HG02678 (cell line): Measurements from ENCODE around the gene LIMA1.
A peak's percentile ranks its signal among the peaks of the same experiment; 100 is the strongest.
"Not testable (repeated sequence)": the region's sequence is repeated elsewhere in the genome, so short reads cannot be mapped to it uniquely, and the experiment has no call there.

Source experiments
- ATAC-seq: cut with Tn5 transposase; IDR thresholded peaks from one replicate; pipeline ENCODE4 v1.9.1; 2021; ENCODE audit warnings: mild to moderate bottlenecking, moderate library complexity; ENCODE audit not compliant: unreplicated experiment

LIMA1 gene

DNA sequence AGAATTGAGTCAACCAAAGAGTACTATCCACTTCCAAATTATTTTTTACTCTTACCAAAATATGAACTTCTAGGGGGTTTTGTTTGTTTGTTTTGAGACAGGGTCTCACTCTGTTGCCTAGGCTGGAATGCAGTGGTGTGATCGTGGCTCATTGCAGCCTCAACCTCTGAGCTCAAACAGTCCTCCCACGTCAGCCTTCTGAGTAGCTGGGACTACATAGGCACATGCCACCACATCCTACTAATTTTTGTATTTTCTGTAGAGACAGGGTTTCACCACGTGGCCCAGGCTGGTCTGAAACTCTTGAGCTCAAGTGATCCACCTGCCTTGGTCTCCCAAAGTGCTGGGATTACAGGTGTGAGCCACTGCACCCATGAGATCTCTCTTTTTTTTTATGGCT lies 7.4 kb upstream of the LIMA1 start:
- not testable (repeated sequence) for ATAC-seq

DNA sequence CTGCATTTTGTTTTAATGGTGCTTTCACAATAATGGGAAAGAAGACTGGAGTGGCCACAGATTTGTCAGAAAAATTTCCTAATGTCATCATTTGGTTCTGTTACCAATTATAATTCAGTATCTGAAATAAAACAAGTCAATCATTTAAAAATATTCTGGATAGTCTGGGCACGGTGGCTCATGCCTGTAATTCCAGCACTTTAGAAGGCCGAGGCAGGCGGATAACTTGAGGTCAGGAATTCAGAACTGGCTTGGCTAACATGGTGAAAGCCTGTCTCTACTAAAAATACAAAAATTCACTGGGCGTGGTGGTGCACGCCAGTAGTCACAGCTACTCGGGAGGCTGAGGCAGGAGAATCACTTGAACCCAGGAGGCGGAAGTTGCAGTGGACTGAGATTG lies 4.0 kb upstream of the LIMA1 start:
- ATAC-seq: no peak

DNA sequence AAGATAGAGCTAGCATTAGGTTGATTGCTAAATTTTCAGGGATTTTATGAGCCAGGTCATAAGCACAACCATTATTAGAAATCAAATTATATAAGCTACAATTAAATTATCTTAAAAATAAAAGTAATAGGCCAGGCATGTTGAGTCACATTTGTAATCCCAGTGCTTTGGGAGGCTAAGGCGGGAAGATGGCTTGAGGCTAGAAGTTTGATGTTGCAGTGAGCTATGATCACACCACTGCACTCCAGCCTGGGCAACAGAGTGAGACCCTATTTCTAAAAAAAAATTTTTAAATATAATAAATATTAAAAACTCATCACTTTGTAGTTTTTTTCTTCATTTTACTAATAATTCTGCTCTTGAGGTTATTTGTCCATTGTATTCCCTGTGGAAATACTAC lies 1.9 kb upstream of the LIMA1 start:
- ATAC-seq: no peak

DNA sequence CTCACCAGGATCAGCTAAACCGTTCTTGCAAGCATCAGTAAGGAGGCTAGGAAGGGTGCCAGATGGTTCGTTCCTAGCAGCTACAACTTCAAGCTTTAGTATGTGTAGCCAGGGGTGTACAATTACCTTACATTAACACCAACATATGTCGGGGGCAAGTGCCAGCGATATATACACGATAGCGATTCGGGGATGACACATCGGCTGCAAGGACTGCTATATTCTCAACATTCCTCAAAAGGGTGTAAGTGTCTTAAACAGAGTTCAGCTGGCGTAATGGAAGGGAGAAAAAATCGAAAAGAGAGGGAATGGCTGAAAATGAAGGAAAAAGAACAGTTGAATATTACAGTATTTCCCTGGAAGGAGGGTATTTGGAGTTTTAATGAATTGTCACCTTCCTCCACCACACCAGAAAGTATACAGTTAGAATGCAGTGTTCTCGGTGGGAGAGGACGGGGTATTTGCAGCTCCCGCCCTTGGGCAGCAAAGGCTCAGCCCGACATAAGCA lies 545 bp downstream of the LIMA1 start:
- peak; percentile 14 for ATAC-seq

DNA sequence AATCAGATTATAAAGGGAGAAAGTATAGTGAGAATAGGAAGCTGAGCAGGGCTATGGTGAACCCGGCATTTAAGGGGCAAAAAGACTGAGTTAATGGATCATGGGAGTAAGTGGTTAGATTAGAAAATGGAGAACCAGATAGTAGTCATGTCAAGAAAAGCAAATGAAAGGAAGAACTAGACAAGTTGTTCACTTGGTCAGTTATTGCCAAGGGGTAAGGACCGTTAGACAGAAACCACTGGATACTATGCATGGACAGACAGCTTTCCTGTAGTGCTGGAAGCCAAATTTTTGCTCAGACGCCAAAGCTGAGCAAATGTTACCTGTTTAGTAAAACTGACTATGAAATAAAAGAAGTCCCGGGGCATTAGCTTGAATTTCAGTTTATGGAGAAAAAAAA lies 3.8 kb downstream of the LIMA1 start:
- no peak for ATAC-seq

DNA sequence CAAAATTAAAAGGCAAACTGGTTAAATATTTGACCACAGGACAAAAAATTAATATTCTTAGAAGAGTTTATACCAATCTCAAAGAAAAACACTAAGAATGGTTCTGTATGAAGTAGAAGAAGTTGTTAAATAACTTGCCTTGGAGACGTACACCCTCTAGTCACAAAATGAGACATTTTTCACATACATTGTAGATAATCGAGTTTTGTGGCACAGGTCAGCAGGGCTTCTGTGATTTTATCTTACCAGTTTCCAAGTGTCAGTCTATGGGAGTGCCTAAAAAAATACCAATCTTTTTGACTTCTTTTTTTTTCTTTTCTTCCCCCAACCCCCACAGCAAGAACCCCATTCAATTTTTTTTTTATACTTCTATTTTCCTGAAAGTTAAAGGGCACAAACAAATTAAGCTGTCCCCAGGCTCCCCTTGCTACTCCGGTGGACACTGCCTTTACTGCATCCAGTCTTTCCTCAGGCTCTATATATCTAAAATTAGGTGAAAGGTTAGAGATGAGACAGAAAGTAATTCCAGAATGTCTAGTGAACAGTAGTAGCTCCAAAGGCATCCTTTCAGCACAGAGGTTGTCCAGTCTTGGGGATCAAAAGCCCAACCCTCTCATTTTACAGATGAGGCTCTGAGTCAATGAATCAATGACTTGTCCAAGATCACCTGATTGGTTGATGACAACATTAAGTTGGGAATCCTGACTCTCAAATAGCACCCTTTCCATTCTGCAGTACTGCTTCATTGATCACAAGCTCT lies 6.2 kb downstream of the LIMA1 start:
- ATAC-seq: no peak

DNA sequence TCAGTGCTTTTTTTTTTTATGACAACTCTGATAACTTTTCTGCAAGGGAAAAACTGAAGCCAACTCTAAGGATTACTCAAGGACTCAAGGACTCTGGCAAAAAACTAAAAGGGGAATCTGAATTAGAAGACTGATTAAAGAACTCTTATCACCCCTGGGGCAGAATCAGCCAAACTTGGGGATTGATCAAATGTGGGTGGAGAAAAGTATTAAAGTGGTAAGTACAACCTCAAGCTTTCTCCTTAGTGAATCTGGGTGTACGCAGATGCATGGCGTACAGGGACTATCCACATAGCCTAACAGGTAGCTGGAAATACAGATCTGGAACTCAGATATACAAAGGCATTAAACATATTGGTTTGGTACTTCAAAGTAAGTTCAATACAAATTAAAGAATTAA lies 7.3 kb downstream of the LIMA1 start:
- ATAC-seq: no peak

DNA sequence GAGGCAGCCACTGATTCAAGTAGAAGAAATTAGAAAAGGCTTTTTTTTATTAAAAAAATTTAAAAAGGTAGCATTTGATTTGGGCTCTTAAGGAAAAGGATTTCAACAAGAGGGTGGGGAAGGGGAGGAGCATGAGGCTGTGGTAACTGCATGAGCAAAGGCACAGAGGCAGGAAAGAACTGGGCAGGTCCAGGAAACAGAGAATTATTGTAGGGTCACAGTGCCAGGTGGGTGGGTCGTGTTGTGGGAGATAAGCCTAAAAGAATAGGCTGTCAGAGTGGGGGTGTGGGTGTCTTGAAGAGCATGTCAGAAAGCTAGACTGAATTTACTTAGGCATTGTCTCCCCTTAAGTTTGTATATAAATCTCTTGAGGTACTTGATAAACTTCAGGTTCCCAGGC lies 7.8 kb downstream of the LIMA1 start:
- ATAC-seq: no peak

DNA sequence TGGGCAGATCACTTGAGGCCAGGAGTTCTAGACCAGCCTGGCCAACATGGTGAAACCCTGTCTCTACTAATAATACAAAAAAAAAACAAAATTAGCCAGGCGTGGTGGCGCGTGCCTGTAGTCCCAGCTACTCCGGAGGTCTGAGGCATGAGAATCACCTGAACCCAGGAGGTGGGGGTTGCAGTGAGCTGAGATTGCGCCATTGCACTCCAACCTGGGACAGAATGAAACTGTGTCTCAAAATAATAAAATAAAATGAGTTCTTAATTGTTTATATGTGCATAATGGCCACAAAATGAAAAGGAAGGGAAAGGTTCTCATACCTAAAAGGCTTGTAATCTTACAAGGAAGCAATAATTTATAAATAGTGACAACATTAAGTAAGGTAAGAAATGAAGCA lies 8.2 kb downstream of the LIMA1 start:
- not testable (repeated sequence) for ATAC-seq

DNA sequence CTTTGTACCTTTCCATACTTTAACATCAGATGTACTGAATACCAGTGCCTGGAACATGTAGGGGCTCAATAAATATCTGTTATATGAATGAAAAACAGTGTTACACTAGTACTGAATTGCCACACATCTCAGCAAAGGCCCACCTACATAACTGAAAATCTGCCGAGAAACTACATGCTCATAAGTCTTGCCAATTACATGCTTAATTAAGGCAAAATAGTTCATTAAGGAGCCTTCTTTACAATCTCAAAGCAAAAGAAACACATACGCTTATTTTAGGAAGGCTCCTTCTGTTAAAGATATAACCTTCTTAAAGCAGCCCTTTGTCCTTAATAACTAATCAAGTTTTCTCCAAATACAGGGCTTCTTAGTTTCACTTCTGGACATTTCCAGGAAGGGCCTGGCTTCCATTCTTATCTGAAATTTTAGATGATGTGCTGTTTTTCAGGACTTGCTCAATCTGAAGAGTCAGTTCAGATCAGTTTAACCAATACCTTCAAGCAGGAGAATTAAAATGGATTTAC lies 11.5 kb downstream of the LIMA1 start:
- no peak for ATAC-seq

DNA sequence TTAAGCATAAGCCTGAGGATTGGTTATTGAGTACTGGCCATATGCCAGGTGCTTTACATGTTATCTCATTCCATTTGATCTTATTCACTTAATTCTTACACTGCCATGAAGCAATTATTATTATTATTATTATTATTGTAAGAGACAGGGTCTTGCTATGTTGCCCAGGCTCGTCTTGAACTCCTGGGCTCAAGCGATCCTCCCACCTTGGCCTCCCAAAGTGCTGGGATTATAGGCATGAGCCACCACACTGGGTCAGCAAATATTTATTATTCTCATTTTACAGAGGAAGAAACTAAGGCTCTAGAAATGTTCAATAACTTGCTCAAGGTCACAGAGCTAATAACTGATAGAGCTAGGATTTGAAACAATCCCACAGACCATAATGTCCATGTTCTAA lies 14.8 kb downstream of the LIMA1 start:
- ATAC-seq: no peak

DNA sequence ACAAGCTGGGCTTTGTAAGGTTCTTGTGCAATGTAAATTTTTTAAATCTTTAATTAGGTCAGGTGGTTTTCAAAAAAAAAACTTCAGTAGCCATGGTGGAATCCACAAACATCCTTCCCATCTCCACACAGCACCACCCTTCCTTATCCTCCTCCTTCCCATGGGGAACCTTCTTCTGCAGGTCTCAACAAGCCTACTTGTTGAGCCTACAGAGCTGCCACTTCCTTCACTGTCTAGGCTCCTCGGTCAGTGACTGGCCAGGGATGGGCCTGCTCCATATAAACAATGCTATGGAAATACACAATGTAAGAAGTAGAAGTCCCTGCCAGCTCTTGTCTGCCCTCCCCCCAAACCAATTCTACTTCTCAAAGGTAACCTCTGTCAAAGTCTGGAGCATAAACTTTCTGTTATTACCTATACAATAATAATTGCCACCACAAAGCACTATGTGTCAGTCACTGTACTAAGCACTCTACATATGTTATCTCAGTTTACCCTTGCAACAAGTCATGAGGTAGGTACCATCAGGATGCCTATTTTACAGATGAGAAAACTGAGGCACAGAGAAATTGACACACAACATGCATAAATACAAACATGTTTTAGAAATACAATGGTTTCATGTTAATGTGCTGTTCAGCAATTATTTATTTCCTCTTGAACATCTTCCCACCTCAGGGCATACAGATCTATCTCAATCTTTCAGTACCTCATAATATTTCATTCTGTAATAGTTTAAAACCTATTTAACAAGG lies 17.4 kb downstream of the LIMA1 start:
- ATAC-seq: no peak

DNA sequence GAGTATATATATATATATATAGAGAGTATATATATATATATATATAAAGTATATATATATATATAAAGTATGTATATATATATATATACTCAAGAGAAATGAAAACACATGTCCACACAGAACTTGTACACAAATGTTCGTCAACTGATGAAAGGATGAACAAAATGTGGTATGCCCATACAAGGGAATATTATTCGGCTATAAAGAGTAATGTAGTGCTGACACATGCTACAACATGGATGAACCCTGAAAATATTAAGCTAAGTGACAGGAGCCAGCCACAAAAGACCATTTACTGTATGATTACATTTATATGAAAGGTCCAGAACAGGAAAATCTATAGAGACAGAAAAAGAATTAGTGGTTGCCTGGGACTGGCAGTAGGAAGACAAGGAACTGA lies 19.5 kb downstream of the LIMA1 start:
- no peak for ATAC-seq

DNA sequence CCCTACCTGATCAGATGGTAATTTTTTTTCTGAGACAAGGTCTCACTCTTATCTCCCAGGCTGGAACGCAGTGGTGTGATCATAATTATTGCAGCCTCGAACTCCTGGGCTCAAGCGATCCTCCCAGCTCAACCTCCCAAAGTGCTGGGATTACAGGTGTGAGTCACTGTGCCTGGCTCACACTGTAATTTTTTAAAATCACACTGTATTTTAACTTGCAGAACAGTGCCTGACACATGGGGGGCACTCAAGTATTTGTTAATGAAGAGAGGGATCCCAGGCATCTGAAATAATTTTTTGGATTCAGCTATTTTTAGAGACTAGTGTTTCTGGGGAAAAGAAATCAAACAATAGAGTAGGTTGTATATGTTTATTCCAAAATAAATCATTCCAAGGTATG lies 21.7 kb downstream of the LIMA1 start:
- no peak for ATAC-seq

DNA sequence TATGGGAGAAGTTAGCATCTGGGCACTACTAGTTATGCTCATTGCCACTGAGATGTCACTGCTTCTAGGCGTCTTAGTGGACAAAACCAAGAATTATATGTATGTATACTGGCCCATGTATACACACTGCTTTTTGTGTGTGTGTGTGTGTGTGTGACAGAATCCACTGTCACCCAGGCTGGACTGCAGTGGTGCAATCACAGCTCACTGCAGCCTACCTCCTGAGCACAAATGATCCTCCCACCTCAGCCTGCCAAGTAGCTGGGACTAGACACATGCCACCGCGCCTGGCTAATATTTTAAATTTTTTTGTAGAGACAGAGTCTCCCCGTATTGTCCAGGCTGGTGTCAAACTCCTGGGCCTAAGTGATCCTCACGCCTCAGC lies 25.2 kb downstream of the LIMA1 start:
- ATAC-seq: no peak

DNA sequence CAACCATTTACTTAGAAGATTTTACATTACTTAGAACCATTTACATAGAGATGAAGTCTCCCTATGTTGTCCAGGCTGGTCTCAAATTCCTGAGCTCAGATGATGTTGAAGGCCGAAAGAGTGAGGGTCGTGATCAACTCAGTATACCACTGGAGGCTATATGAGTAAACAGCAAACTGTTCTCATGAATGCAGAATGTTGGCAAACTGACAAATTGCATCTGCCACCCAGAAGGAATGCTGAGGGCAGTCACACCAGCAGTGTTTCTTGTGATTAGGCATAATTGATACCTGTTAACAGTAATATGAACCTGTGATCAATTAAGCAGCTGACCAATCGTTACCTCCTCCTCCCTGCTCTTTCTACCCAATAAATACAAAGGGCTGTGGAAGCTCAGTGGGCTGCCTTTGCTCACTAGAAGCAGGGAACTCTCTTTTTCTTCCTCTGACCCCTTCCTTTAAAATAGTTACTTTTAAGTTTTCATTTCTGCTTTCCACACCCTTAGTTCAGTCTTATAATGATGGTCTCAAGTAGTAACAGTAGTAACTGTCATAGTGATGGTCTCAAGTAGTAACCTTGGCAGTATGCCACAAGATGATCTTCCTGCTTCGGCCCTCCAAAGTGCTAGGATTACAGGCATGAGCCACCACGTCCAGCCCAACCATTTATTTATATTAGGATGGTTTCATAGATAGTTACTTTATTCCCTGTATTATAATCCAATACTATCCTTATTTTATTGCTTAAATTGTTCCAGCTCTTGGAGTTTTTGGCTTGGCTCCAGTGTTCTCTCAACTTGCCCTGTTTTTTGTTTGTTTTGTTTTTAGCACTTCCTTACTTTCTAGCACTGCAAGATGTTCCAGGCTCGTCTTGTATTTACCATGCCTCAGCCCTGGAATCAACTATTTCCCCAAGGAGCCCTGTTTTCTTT lies 25.8 kb downstream of the LIMA1 start:
- no peak for ATAC-seq

DNA sequence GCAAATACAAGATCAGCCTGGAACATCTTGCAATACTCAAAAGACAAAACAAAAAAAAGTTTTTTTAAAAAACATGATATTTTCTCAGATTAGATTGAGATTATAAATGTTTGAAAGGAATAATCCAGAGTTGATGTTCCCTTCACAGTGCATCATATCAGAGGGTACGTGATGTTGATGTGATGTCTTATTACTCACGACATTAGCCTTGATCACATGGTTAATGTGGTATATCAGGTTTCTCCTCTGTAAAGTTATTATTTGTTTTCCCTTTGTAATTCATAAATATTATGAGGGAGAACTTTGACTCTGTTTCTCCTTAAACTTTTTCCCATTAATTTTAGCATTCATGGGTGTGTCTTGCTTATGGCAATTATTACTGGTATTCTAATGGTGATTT lies 26.6 kb downstream of the LIMA1 start:
- ATAC-seq: no peak

DNA sequence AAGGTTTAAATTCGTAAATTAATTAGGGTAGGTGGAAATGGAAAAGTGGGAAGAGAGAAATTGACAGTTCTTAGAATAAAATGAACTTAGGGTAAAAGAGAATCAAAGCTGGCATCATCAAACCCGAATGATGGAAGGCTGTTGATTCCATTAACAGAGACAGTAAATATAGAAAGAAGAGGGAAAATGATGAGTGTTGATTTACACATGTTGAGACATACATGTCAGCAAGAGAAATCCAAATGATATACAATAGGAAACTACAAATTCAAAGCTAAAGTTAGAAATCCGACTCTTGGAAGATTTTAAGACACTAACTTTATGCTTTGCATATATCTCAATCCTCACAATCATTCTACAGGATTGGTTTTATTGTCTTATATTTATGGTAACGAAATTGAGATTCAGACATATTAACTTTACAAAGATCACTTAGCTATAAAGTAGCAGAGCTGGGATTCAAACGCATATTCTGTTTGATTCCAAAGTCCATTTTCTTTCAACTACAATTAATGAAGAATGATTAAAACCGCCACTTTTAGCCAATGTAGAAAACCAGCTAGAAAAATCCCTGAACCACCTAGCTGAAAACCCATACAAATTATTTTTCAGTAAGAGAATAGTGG lies 30.2 kb downstream of the LIMA1 start:
- no peak for ATAC-seq

DNA sequence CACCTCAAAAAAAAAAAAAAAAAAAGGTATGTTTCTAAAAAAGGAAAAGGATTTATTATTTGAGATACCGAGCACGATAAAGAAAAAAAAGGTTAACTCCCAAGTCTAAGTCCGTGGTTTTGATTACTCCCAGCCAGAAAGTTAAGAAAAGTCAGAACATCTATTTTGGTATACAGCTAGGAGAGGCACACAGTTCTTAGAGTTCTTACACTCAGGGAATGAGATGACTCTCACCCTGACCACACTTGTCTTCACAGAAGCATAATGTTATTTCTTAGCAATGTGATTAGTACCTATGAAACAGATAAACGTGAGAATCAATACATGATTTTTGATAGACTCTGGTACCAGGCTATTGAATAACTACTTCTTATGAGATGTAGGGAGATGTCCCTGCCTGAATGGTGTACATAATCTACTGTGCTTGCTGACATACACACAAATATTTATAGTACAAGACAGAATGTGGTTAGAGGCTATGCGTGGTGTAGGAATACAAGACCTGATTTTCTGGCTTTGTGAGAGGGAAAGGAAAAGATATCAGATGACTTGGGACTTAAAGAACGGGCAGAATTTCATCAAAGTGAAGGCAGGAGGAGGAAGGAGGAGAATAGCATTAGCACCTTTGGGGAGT lies 31.6 kb downstream of the LIMA1 start:
- ATAC-seq: no peak
